DND-41 (cell line): ENCODE data around the gene HECW1.

Experiments used
- ATAC-seq: fragments of 200-7000 bp; cut with Tn5 transposase; 3 replicates; pipeline ENCODE4 v1.9.1; 2021; ENCODE audit warnings: low read depth; ENCODE audit not compliant: insufficient read depth
- DNase-seq: peaks from one replicate; pipeline ENCODE4 v3.0.0-alpha.2; 2020
- H2AFZ ChIP-seq: 2 replicates; pipeline ENCODE4 v1.6.0; 2012; ENCODE audit warnings: low read depth, low read length
- H3K27ac ChIP-seq: 2 replicates; pipeline ENCODE4 v1.5.1; 2012; ENCODE audit warnings: low read length, inconsistent platforms
- H3K27me3 ChIP-seq: fragments of 200-600 bp; sonication (generic); 2 replicates; pipeline ENCODE4 v1.6.0; 2012; ENCODE audit warnings: low read length, mild to moderate bottlenecking, inconsistent platforms; ENCODE audit not compliant: insufficient read depth, poor library complexity
- H3K36me3 ChIP-seq: 2 replicates; pipeline ENCODE4 v1.5.1; 2012; ENCODE audit warnings: low read length, inconsistent platforms; ENCODE audit not compliant: insufficient read depth
- H3K4me1 ChIP-seq: 2 replicates; pipeline ENCODE4 v1.5.1; 2012; ENCODE audit warnings: mild to moderate bottlenecking, low read length; ENCODE audit not compliant: insufficient read depth
- H3K4me2 ChIP-seq: 2 replicates; pipeline ENCODE4 v1.6.0; 2012; ENCODE audit warnings: mild to moderate bottlenecking, moderate library complexity, low read length, inconsistent platforms; ENCODE audit not compliant: insufficient read depth
- H3K4me3 ChIP-seq, 2 experiments: fragments of 200-600 bp in 1 of 2; shearing (Covaris generic) in 1 of 2; 2 replicates each; pipeline ENCODE4 v1.5.1; 2012 to 2016; ENCODE audit warnings: inconsistent platforms in 2 of 2, low read length in 2 of 2, mild to moderate bottlenecking in 2 of 2, low read depth in 1 of 2, moderate library complexity in 1 of 2
- H3K79me2 ChIP-seq: 2 replicates; pipeline ENCODE4 v1.6.0; 2012; ENCODE audit warnings: low read length, inconsistent platforms; ENCODE audit not compliant: insufficient read depth
- H3K9ac ChIP-seq: 2 replicates; pipeline ENCODE4 v1.6.0; 2012; ENCODE audit warnings: low read depth, mild to moderate bottlenecking, inconsistent platforms, low read length, moderate library complexity
- H3K9me3 ChIP-seq: 2 replicates; pipeline ENCODE4 v1.5.1; 2012; ENCODE audit warnings: low read length, moderate library complexity, mild to moderate bottlenecking, inconsistent platforms; ENCODE audit not compliant: insufficient read depth, severe bottlenecking
- H4K20me1 ChIP-seq: 2 replicates; pipeline ENCODE4 v1.6.0; 2012; ENCODE audit warnings: low read length; ENCODE audit not compliant: insufficient read depth
- CTCF ChIP-seq: IDR thresholded peaks from 2 replicates; pipeline ENCODE4 v1.5.1; 2012; ENCODE audit warnings: borderline replicate concordance, low read length, moderate library complexity, mild to moderate bottlenecking; ENCODE audit not compliant: poor library complexity, severe bottlenecking; ENCODE audit errors: extremely low read depth
- EZH2 ChIP-seq: IDR thresholded peaks from 3 replicates; pipeline ENCODE4 v1.6.1; 2012; ENCODE audit warnings: borderline replicate concordance, low read depth, mild to moderate bottlenecking, moderate library complexity, low read length, inconsistent platforms; ENCODE audit not compliant: severe bottlenecking

Gene HECW1

GRCh38 chr7:43398831-43399230 lies 286.4 kb downstream of the HECW1 start:
- Histone ChIP-seq H3K4me1 (no peaks in the 10 kb centered on the region), H3K4me3 (no peak overlapping the region), H3K79me2 (no peaks in the 10 kb centered on the region), H2AFZ (no peak overlapping the region), H4K20me1 (no peaks in the 10 kb centered on the region), H3K27ac (no peak overlapping the region), H3K27me3 (no peaks in the 10 kb centered on the region), H3K9me3 (no peaks in the 10 kb centered on the region), H3K36me3 (no peaks in the 10 kb centered on the region), H3K4me2 (no peak overlapping the region), H3K9ac (no peak overlapping the region)
- ATAC-seq (no peak), DNase-seq (no peak)
- no peak for TF ChIP-seq EZH2
- no peak for TF ChIP-seq CTCF

GRCh38 chr7:43405948-43406347 lies 293.5 kb downstream of the HECW1 start:
- Histone ChIP-seq H3K36me3 (no peaks in the 10 kb centered on the region), H3K9ac (no peak overlapping the region), H3K4me1 (no peaks in the 10 kb centered on the region), H3K27me3 (no peaks in the 10 kb centered on the region), H3K4me2 (no peak overlapping the region), H4K20me1 (no peaks in the 10 kb centered on the region), H3K4me3 (no peak overlapping the region), H3K27ac (no peak overlapping the region), H2AFZ (0 out of 2 replicates have a peak overlapping the region, but pooled peaks have one; percentile 43), H3K9me3 (no peaks in the 10 kb centered on the region), H3K79me2 (no peaks in the 10 kb centered on the region)
- DNase-seq (no peak), ATAC-seq (no peak)
- TF ChIP-seq CTCF (no peak), EZH2 (no peak)

- no peaks in the 10 kb centered on the region for H3K27me3 ChIP-seq
These were observed 294.5 kb downstream of the HECW1 start for GRCh38 chr7:43406961-43407360.

More at GRCh38 chr7:43406961-43407360, 294.5 kb downstream of the HECW1 start:
- Histone ChIP-seq H2AFZ (no peak overlapping the region), H3K4me3 (no peak overlapping the region), H3K4me2 (no peak overlapping the region), H3K4me1 (no peaks in the 10 kb centered on the region), H3K9ac (no peak overlapping the region), H3K79me2 (no peaks in the 10 kb centered on the region), H3K9me3 (no peaks in the 10 kb centered on the region), H4K20me1 (no peaks in the 10 kb centered on the region), H3K36me3 (no peaks in the 10 kb centered on the region), H3K27ac (no peak overlapping the region)
- ATAC-seq (no peak), DNase-seq (no peak)
- TF ChIP-seq EZH2 (no peak), CTCF (no peak)
